Measurements from ENCODE around the gene BCL7A. TPM values are rescaled to one million over a fixed set of nuclear protein-coding genes. Genes with fewer than 3 reads are reported as not detected.
"Not testable (repeated sequence)": the region's sequence is repeated elsewhere in the genome, so short reads cannot be mapped to it uniquely, and the experiment has no call there.

BCL7A gene
- total RNA-seq (ENCODE audit: insufficient read depth, low replicate concordance): 10.4 TPM

GRCh38 chr12:122021822-122022392 lies at the start of gene BCL7A:
Gene BCL7A (plus strand): TSS chr12:122021884. CDS start chr12:122022092, 208 bp downstream.
- DNase-seq (ENCODE audit: low spot score): peak; percentile 79

GRCh38 chr12:121974026-121974985 lies 47.4 kb upstream of the BCL7A start:
- no peak for DNase-seq (ENCODE audit: low spot score)

GRCh38 chr12:121975021-121975420 lies 46.7 kb upstream of the BCL7A start:
- no peak for DNase-seq (ENCODE audit: low spot score)

- DNase-seq (ENCODE audit: low spot score): no peak
These were observed 44.7 kb upstream of the BCL7A start for GRCh38 chr12:121976950-121977349.

DNA sequence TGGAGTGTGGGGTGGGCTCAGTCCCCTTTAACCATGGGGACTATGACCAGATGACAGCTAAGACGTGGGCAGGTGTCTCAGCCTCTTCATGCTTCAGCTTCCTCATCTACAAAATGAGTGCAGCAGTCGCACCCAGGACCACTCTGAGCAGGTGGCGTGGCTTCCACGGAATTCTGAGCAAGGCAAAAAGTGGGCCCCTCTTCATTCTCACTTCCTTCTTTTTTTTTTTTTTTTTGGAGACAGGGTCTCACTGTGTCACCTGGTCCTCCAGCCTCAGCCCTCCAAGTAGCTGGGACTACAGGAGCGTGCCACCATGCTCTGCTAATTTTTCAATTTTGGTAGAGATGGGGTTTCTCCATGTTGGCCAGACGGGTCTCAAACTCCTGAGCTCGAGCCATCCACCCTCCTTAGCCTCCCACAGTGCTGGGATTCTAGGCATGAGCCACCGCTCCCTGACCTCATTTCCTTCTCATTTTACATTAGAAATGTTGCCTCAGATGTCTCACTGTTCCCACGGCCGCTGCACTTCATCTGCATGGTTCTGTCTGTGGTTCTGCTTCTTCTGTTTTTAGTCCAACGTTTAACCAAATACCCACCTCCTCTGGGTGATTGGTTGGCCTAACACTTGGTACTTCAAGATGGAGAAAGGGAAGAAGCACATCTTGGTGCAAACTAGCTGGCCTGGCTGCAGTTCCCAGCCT lies 41.3 kb upstream of the BCL7A start:
- DNase-seq (ENCODE audit: low spot score): no peak

DNA sequence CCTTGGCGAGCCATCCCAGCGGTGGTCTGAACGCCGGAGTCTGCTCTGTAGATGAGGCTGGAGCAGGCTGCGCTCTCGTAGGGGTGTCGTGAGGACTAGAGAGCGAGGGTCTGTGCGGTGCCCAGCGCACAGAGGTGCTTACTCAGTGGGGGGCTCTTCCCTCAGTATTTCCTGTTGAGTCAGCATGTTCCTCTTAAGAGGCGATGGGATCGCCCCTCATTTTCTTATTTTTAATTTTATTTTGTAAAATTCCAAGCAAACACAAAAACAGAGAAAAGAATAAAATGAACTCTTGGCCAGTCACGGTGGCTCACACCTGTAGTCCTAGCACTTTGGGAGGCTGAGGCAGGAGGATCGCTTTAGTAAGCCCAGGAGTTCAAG lies 40.8 kb upstream of the BCL7A start:
- no peak for DNase-seq (ENCODE audit: low spot score)

GRCh38 chr12:121981456-121981855 lies 40.2 kb upstream of the BCL7A start:
- DNase-seq (ENCODE audit: low spot score): no peak

DNA sequence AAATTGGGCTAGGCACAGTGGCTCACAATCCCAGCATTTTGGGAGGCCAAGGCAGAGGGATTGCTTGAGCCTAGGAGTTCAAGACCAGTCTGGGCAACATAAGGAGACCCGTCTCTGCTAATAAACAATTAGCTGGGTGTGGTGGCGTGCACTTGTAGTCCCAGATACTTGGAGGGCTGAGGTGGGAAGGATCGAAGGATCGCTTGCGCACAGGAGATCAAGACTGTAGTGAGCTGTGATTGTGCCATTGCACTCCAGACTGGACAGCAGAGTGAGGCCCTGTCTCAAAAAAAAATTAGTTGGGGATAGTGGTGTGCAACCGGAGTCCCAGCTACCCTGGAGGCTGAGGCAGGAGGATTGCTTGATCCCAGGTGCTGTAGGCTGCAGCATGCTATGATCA lies 38.7 kb upstream of the BCL7A start:
- no peak for DNase-seq (ENCODE audit: low spot score)

DNA sequence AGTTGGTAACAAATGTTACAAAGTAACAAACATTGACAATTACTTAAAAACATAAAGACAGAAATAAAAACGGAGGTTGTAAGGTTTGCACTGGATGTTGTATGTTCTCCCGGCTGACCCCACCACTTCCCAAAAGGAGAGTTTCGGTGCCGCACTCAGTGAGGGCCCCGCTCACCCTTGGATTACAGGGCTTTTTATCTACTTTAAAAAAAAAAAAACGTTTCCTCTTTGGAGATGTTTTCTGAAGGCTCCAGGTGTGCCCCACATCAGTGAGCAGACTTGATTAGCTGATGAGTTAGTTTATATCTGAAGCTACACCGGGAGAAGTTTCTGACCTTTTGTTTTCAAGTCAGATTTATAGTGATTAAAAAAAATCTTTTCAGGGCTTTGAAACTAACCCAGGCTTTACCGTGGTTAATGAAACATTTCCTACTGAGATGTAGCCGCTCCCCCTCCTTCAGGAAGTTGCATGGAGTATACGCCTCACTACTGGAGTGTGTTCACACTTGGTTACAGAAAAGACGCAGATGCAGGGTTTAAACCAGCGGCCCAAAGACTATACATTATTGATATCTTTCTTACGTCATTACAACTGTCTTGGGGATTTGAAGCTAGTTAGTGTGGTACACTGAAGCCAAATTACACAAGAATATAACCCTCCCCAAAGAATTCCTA lies 38.0 kb upstream of the BCL7A start:
- peak; percentile 13 for DNase-seq (ENCODE audit: low spot score)

- no peak for DNase-seq (ENCODE audit: low spot score)
These were observed 35.0 kb upstream of the BCL7A start for GRCh38 chr12:121986489-121987245.

DNA sequence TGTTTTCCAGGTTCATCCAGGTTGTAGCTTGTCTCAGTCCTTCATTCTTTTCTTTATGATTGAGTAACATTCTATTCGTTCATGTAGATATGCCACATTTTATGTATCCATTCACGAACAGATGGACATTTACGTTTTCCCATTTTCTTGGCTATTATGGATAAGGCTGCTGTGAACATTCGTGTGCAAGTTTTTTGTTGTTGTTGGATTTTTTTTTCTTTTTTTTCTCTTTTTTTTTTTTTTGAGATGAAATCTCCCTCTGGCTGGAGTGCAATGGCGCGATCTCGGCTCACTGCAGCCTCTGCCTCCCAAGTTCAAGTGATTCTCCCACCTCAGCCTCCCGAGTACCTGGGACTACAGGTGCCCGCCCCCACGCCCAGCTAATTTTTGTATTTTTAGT lies 33.2 kb upstream of the BCL7A start:
- DNase-seq (ENCODE audit: low spot score): not testable (repeated sequence)

- no peak for DNase-seq (ENCODE audit: low spot score)
These were observed 32.2 kb upstream of the BCL7A start for GRCh38 chr12:121989276-121990113.

DNA sequence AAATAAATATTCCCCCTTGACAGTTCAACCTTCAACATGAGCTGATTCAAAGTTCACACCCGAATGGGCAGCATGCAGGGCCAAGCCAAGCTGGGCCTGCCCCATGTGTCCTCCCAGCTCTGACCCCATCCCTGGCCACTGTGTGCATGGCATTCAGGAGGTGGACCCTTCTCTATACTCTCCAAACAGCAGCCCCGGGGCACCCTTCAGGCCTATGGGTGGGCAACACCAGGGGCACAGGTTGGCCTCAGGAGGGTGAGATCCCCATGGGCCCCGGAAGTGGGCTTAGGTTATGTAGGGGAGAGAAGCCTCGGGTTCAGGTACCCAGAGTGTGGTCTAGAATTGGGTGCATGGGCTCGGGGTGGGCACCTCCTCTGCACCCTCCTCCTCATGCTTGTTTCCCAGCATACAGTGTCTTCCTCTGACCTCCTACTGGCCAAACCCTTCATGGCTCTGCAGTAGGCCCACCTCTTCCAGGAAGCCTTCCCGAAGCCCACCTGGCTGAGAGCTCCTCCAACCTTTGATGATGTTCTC lies 31.5 kb upstream of the BCL7A start:
- no peak for DNase-seq (ENCODE audit: low spot score)

DNA sequence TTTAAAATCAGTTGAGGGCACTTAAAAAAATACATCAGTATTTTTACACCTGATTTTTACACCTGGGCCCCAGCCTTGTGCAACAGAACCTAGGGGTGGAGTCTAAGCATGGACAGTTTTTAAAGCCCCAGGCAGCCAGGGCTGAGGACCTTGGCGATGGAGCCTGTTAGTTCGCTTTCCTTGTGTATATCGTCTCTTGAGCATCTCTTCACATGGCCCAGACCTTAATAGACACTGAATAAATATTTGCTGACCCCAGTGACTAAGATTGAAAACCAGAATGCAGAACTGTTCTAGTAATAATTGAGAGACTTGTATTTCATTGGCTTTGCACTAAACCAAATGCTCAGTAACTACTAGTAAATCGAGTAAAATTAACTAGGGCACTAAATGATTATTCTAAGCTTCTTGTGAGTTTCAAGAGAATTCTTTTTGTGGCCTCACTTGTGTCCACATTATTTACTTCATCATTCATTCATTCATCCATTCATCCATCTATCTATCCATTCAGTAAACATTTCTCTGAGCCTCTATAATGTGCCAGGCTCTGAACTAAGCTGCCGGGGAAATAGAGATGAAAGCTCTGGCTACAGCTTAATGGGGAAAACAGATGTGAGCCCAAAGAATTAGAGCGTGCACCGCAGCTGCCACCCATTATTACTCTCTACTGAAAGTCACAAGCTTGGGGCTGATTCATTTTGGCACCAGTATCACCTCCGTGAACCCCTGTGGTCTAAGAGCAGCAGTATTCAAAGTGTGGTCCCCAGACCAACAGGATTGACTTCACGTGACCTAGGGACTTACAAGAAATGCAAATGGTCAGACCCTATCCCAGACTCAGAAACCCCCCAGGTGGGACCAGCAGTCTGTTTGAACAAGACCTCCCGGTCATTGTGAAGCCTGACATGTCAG lies 30.7 kb upstream of the BCL7A start:
- DNase-seq (ENCODE audit: low spot score): no peak

DNA sequence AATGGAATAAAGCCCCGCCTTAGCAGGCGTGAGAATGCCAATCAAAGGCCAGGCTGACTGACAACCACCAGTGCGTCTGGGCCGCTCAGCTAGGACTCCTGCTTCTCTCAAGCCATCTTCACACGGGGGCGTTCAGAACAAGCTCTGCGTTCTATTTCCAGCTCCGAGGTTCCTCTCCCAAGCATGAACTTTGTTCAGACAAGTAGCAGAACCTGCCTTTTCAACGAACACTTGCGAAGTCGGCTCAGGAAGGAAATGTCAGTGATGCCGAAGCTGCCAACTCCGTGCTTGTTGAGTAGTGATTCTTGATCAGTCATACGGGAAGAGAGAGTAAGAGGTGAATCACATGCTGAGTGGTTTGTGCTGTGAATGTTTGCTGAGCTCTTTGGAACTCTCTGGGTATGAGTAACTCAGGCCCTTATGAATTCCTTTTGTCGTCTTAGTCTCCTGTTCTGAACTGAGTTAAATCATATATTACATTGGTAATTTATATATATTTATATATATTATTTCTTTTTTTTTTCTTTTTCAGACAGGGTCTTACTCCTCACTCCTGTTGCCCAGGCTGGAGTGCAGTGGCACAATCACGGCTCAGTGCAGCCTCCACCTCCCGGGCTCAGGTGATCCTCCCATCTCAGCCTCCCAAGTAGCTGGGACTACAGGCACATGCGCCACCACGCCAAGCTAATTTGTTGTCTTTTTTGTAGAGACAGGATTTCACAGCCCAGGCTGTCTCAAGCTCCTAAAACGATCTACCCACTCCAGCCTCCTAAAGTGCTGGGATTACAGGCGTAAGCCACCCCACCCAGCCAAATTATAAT lies 29.4 kb upstream of the BCL7A start:
- DNase-seq (ENCODE audit: low spot score): peak; percentile 3

- DNase-seq (ENCODE audit: low spot score): no peak
These were observed 25.4 kb upstream of the BCL7A start for GRCh38 chr12:121996050-121996944.
